HG03442 (cell line): ENCODE results near the gene CLCN2.
A peak's percentile ranks its signal among the peaks of the same experiment; 100 is the strongest.

ENCODE experiments used
- ATAC-seq: cut with Tn5 transposase; IDR thresholded peaks from one replicate; pipeline ENCODE4 v1.9.1; 2021; ENCODE audit warnings: mild to moderate bottlenecking, moderate library complexity; ENCODE audit not compliant: unreplicated experiment

CLCN2 gene

DNA sequence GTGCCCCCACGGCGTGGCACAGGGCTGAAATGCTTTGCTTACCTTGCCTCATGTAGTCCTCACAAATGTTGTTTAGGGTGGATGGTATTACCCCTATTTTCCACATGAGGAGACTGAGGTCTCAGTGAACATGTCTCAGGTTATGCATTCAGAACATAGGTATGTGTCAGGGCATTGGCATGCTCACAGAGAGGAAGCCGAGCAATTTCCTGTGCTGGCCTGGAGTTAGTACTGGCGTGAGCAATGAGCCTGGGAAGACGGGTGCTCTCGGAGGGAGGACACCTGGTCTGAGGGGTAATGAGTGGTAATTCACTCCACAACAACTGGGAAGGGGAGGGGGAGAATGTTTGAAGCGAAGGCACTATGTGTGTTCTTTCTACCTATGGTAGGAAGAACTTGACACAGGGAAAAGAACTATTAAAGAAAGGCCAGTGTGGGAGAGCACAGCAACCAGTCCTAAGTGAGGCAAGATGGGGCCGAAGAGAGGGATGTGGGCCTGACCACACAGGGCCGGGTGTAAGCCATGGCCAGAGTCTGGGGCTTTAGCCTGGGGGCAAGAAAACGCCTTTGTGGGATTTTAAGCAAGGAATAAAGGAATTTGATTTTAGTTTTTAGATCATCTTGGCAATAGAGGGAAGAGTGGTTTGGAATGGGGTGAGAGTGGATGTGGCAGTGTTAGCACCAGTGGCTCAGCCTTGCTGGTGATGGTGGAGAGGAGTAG, 28.9 kb downstream of the CLCN2 start:
- ATAC-seq = no peak

- no peak for ATAC-seq
Measured at GRCh38 chr3:184328516-184328915, 32.9 kb downstream of the CLCN2 start.

DNA sequence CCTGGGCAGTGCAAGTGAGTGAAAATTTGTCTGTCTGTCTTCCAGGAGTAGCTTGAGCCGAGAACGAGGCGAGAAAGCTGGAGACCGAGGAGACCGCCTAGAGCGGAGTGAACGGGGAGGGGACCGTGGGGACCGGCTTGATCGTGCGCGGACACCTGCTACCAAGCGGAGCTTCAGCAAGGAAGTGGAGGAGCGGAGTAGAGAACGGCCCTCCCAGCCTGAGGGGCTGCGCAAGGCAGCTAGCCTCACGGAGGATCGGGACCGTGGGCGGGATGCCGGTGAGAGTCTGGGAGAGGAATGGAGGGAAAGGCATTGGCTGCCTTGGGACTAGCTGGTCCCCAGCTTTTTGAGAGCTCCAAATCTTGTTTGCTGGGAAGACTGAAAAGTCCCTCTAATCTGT, 34.2 kb downstream of the CLCN2 start:
- ATAC-seq = no peak

DNA sequence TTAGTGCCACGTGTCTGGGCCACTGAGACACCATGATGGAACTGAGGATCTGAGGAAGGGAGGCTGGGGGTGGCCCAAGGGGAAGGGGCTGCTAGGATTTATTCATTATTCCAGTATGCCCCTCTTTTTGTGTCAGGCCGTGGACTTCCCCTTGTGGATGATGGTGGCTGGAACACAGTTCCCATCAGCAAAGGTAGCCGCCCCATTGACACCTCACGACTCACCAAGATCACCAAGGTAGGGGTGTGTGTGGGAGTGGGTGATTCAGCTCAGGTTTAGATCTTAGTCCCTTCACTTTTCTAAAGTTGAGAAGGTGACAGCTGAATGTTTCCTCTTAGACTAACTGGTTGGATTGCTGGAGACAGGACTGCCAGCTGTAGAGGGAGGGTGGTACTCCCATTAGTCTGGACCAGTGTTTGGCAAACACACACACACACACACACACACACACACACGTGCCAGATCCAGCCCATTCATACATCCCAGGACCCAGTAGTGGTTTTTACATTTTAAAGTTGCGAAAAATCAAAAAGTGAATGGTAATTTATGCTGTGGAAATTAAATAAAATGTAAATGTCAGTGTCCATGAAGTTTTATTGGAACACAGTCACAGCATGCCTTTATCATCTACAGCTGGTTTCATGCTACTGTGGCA, 35.6 kb downstream of the CLCN2 start:
- ATAC-seq = no peak

GRCh38 chr3:184325269-184325668, 36.1 kb downstream of the CLCN2 start:
- no peak for ATAC-seq

- ATAC-seq = no peak
Measured at GRCh38 chr3:184323696-184324095, 37.7 kb downstream of the CLCN2 start.

GRCh38 chr3:184322731-184323487, 38.5 kb downstream of the CLCN2 start:
- ATAC-seq = no peak

DNA sequence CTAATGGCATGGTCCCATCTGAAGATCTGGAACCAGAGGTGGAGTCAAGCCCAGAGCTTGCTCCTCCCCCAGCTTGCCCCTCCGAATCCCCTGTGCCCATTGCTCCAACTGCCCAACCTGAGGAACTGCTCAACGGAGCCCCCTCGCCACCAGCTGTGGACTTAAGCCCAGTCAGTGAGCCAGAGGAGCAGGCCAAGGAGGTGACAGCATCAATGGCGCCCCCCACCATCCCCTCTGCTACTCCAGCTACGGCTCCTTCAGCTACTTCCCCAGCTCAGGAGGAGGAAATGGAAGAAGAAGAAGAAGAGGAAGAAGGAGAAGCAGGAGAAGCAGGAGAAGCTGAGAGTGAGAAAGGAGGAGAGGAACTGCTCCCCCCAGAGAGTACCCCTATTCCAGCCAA, 39.7 kb downstream of the CLCN2 start:
- ATAC-seq = no peak

- no peak for ATAC-seq
Measured at GRCh38 chr3:184320104-184320445, 41.3 kb downstream of the CLCN2 start.

DNA sequence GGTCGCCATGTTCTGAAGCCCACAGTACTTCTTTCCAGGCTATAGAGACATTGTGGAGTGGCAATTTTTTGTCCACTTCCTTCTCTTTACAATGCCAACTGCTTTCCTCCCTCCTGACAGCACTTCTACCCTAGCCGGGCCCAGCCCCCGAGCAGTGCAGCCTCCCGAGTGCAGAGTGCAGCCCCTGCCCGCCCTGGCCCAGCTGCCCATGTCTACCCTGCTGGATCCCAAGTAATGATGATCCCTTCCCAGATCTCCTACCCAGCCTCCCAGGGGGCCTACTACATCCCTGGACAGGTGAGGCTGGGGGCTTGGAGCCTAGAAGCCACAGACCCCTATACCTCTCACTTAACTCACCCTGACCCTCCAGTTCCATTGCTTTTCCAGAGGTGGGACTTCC, 44.2 kb downstream of the CLCN2 start:
- no peak for ATAC-seq

GRCh38 chr3:184316792-184317191, 44.6 kb downstream of the CLCN2 start:
- no peak for ATAC-seq

- ATAC-seq = no peak
Measured at GRCh38 chr3:184315871-184316661, 45.3 kb downstream of the CLCN2 start.

DNA sequence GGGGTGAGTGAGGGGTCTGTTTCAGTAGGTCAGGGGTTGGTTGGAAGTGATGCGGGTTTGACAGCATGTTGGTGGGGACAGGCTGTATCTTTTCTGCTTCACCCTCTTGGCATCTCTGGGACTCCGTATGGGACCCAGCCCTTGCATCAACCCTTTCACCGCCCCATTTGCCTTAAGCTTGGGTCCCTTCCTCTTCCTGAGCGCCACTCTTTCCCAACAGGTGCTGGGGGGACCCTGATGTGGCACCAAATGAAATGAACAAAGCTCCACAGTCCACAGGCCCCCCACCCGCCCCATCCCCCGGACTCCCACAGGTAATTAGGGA, 45.9 kb downstream of the CLCN2 start:
- no peak for ATAC-seq

DNA sequence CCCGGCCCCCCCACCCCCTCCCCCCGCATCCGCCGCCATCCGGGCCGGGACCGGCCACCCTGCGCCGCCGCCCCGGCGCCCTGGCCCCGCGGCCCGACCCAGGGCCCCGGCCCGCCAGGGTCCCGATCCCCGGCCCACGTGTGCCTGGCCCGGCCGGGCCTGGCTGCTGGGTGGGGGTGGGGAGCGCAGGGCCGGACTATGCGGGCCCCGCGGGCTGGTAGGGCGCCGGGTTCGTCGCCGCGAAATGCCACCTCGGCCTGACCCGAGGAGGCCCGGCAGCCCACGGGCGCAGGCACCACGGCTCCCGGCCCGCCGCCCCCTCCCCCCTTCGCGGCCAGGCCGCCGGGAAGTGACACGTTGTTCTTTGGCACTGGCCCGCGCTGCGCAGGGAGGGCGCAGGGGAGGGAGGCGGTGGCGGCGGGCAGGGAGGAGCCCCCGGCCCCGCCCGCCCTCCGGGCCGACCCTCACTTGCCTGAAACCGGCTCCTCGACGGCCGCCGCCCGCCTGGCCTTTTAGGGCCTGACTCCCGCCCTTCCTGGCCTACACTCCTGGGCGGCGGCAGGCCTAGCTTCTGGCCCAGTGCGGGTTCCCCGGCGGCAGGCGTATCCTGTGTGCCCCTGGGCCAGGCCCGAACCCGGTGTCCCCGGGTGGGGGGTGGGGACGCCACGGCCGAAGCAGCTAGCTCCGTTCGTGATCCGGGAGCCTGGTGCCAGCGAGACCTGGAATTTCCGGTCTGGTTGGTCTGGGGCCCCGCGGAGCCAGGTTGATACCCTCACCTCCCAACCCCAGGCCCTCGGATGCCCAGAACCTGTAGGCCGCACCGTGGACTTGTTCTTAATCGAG, 46.5 kb downstream of the CLCN2 start:
- peak; percentile 34 for ATAC-seq

- ATAC-seq = peak; percentile 84
Measured at GRCh38 chr3:184314363-184314699, 47.1 kb downstream of the CLCN2 start, which contains the start of gene EIF4G1. EIF4G1 (plus strand) TSS chr3:184314606; CDS start chr3:184315797, 1,191 bp downstream.

GRCh38 chr3:184311633-184312032, 49.8 kb downstream of the CLCN2 start:
- ATAC-seq = no peak

GRCh38 chr3:184308744-184309143, 52.7 kb downstream of the CLCN2 start:
- ATAC-seq = no peak

- ATAC-seq = no peak
Measured at GRCh38 chr3:184307915-184308314, 53.5 kb downstream of the CLCN2 start.

- ATAC-seq = no peak
Measured at GRCh38 chr3:184306341-184306972, 54.9 kb downstream of the CLCN2 start.

- ATAC-seq = no peak
Measured at GRCh38 chr3:184305577-184305976, 55.8 kb downstream of the CLCN2 start.
